GM23338 (cell line): ENCODE measurements around the gene ADAMTS7. TPM values are rescaled to one million over a fixed set of nuclear protein-coding genes. Genes with fewer than 3 reads are reported as not detected.
A peak's percentile ranks its signal among the peaks of the same experiment; 100 is the strongest.

Source experiments
- ATAC-seq: fragments of 200-7000 bp; cut with Tn5 transposase; 3 replicates; pipeline ENCODE4 v1.9.1; 2020
- DNase-seq: peaks from one replicate; pipeline ENCODE4 v3.0.0-alpha.2; 2015; ENCODE audit warnings: low spot score
- H2AFZ ChIP-seq: fragments of 200-600 bp; sonication (generic); 2 replicates; pipeline ENCODE4 v1.8.0; 2016; ENCODE audit warnings: antibody characterized with exemption, mild to moderate bottlenecking, moderate library complexity
- H3F3A ChIP-seq: fragments of 200-600 bp; sonication (generic); replicated peaks from 2 replicates; pipeline ENCODE4 v1.8.0; 2017; ENCODE audit warnings: antibody characterized with exemption, mixed run types, low read depth
- H3K27ac ChIP-seq: fragments of 200-600 bp; sonication (generic); 2 replicates; pipeline ENCODE4 v1.6.1; 2016; ENCODE audit warnings: low read depth
- H3K27me3 ChIP-seq: fragments of 200-600 bp; sonication (generic); 2 replicates; pipeline ENCODE4 v1.8.0; 2016; ENCODE audit warnings: mild to moderate bottlenecking, mixed run types, moderate library complexity; ENCODE audit not compliant: insufficient read depth
- H3K36me3 ChIP-seq: fragments of 200-600 bp; sonication (generic); 2 replicates; pipeline ENCODE4 v1.8.0; 2016; ENCODE audit warnings: mild to moderate bottlenecking; ENCODE audit not compliant: insufficient read depth
- H3K4me1 ChIP-seq: fragments of 200-600 bp; sonication (generic); 2 replicates; pipeline ENCODE4 v1.8.0; 2016; ENCODE audit warnings: mild to moderate bottlenecking, moderate library complexity; ENCODE audit not compliant: insufficient read depth
- H3K4me2 ChIP-seq: fragments of 200-600 bp; sonication (generic); 2 replicates; pipeline ENCODE4 v1.7.1; 2017; ENCODE audit warnings: mixed run types
- H3K4me3 ChIP-seq: fragments of 200-600 bp; sonication (generic); 2 replicates; pipeline ENCODE4 v1.6.1; 2016; ENCODE audit warnings: mixed run types
- H3K79me2 ChIP-seq: fragments of 200-600 bp; sonication (generic); replicated peaks from 2 replicates; pipeline ENCODE4 v1.8.0; 2017; ENCODE audit warnings: mild to moderate bottlenecking; ENCODE audit not compliant: insufficient read depth
- H3K9me2 ChIP-seq: fragments of 200-600 bp; sonication (generic); 2 replicates; pipeline ENCODE4 v1.8.0; 2017; ENCODE audit not compliant: insufficient read depth
- H4K20me1 ChIP-seq: fragments of 200-600 bp; sonication (generic); replicated peaks from 2 replicates; pipeline ENCODE4 v1.8.0; 2017; ENCODE audit warnings: mild to moderate bottlenecking; ENCODE audit not compliant: insufficient read depth
- H3K27ac Mint-ChIP-seq: 2 replicates; pipeline ENCODE4 v1.8.0; 2020; ENCODE audit warnings: inconsistent platforms, mild to moderate bottlenecking, moderate library complexity, mixed read lengths
- H3K27me3 Mint-ChIP-seq: 3 replicates; pipeline ENCODE4 v1.8.0; 2022; ENCODE audit warnings: low read depth, mild to moderate bottlenecking, moderate library complexity, mixed read lengths, inconsistent platforms; ENCODE audit not compliant: insufficient read depth, poor library complexity
- H3K36me3 Mint-ChIP-seq: 3 replicates; pipeline ENCODE4 v1.8.0; 2021; ENCODE audit warnings: low read depth, mild to moderate bottlenecking, inconsistent platforms, moderate library complexity, mixed read lengths
- H3K4me1 Mint-ChIP-seq: 3 replicates; pipeline ENCODE4 v1.8.0; 2020; ENCODE audit warnings: mild to moderate bottlenecking, inconsistent platforms, mixed read lengths
- H3K4me3 Mint-ChIP-seq: 3 replicates; pipeline ENCODE4 v1.8.0; 2021; ENCODE audit warnings: moderate library complexity, mild to moderate bottlenecking, inconsistent platforms, mixed read lengths
- H3K9me3 Mint-ChIP-seq: 3 replicates; pipeline ENCODE4 v1.8.0; 2020; ENCODE audit warnings: moderate library complexity, mild to moderate bottlenecking, inconsistent platforms, mixed read lengths
- CREB1 ChIP-seq: fragments of 250-450 bp; sonication (Bioruptor Pico); IDR thresholded peaks from 2 replicates; pipeline ENCODE4 v1.5.0; 2020; ENCODE audit warnings: low read depth, mild to moderate bottlenecking, moderate library complexity
- CTCF ChIP-seq, 2 experiments: fragments of 200-600 bp in 1 of 2; sonication (generic) in 1 of 2; conservative IDR thresholded peaks; 2 replicates each; pipeline versions ENCODE4 v1.5.1 to v1.6.1; 2016 to 2017; ENCODE audit warnings: antibody characterized with exemption in 2 of 2, low read depth in 2 of 2, mild to moderate bottlenecking in 2 of 2, moderate library complexity in 1 of 2
- polyA plus RNA-seq: library from polyadenylated mRNA; unstranded; fragments of >200 nt; fragmentation: Nextera tagmentation; extraction: Ambion mirVana; gene quantifications from 2 replicates; pipeline ENCODE4 v1.2.1, GENCODE V29; 2016
- small RNA-seq: library from RNA; depleted of rRNA; stranded (forward); fragments of <200 nt; gene quantifications from one replicate; pipeline ENCODE3, GENCODE V24; 2014; ENCODE audit warnings: low replicate concordance
- total RNA-seq: library from RNA; depleted of rRNA; stranded (reverse); fragments of >200 nt; shearing (Covaris generic); gene quantifications from 2 replicates; pipeline ENCODE4 v1.2.3, GENCODE V29; 2014; rRNA removed
- TF ChIP-seq, protein P1 (sequence below): IDR thresholded peaks from one replicate; pipeline ENCODE4 v1.6.1; 2018; ENCODE audit warnings: antibody characterized with exemption; ENCODE audit not compliant: unreplicated experiment

ADAMTS7 gene
- total and polyA plus RNA-seq, 2 experiments from 2014 or later, result 11.6 to 52.7 TPM

DNA sequence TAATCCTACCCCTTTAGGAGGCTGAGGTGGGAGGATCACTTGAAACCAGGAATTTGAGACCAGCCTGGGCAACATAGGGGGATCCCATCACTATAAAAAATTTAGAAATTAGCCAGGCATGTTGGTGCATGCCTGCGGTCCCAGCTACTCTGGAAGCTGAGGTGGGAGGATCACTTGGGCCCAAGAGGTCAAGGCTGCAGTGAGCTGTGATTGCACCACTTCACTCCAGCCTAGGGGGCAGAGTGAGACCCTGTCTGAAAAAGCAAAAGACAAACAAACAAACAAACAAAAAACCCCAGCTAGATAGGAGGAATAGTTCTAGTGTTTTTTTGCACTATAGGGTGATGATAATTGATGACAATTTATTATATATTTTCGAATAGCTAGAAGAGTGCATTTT, 99.6 kb downstream of the ADAMTS7 start:
- H3K4me3 Mint-ChIP-seq, result no peak overlapping the region
- Histone ChIP-seq H3K4me1 (no peaks in the 10 kb centered on the region), H3K27ac (no peak overlapping the region), H3K79me2 (no peaks in the 10 kb centered on the region), H3K9me2 (no peaks in the 10 kb centered on the region), H3F3A (no peaks in the 10 kb centered on the region), H2AFZ (no peak overlapping the region), H4K20me1 (no peaks in the 10 kb centered on the region), H3K36me3 (no peaks in the 10 kb centered on the region), H3K4me2 (no peak overlapping the region), H3K27me3 (no peaks in the 10 kb centered on the region), H3K4me3 (no peak overlapping the region)
- H3K27ac Mint-ChIP-seq, result no peak overlapping the region
- TF ChIP-seq CTCF (conservative IDR thresholded peaks at IDR 0.05; ENCODE audit: low read depth in 2 of 2) (peak; percentile 36 to 45), CREB1 (CRISPR knock-in tag) (no peak)
- no peak for ATAC-seq
- H3K9me3 Mint-ChIP-seq, result peaks cover 27% of the 10 kb centered on the region
- peaks cover 8% of the 10 kb centered on the region; the same call in 2 of the 3 replicates for H3K4me1 Mint-ChIP-seq
- H3K36me3 Mint-ChIP-seq, result peaks cover 6% of the 10 kb centered on the region; the same call in 2 of the 3 replicates
- no peak for DNase-seq
- H3K27me3 Mint-ChIP-seq, result peaks cover 10% of the 10 kb centered on the region

- H3K4me3 Mint-ChIP-seq, result no peak overlapping the region
- peaks cover 11% of the 10 kb centered on the region; the same call in 2 of the 3 replicates for H3K36me3 Mint-ChIP-seq
- H3K4me1 ChIP-seq, result no peaks in the 10 kb centered on the region
- H2AFZ ChIP-seq, result peak overlapping the region; percentile 61; the same call in 1 of the 2 replicates
- H3K27me3 ChIP-seq, result no peaks in the 10 kb centered on the region
- H3K9me2 ChIP-seq, result no peaks in the 10 kb centered on the region
- no peaks in the 10 kb centered on the region for H3K79me2 ChIP-seq
- no peak overlapping the region for H3K4me3 ChIP-seq
- no peak overlapping the region for H3K27ac ChIP-seq
- H3K9me3 Mint-ChIP-seq, result peaks cover 25% of the 10 kb centered on the region
- peaks cover 11% of the 10 kb centered on the region for H3K27me3 Mint-ChIP-seq
- H3K4me2 ChIP-seq, result peak overlapping the region; percentile 41
- H3K27ac Mint-ChIP-seq, result no peak overlapping the region
- no peaks in the 10 kb centered on the region for H4K20me1 ChIP-seq
- H3F3A ChIP-seq, result no peaks in the 10 kb centered on the region
- H3K36me3 ChIP-seq, result no peaks in the 10 kb centered on the region
- peak; percentile 99 for ATAC-seq
- peaks cover 8% of the 10 kb centered on the region; the same call in 2 of the 3 replicates for H3K4me1 Mint-ChIP-seq
- DNase-seq, result peak; percentile 87
- peak; percentile 76 to 94 for TF ChIP-seq CTCF (conservative IDR thresholded peaks at IDR 0.05; ENCODE audit: low read depth in 2 of 2)
- TF ChIP-seq, protein P1, sequence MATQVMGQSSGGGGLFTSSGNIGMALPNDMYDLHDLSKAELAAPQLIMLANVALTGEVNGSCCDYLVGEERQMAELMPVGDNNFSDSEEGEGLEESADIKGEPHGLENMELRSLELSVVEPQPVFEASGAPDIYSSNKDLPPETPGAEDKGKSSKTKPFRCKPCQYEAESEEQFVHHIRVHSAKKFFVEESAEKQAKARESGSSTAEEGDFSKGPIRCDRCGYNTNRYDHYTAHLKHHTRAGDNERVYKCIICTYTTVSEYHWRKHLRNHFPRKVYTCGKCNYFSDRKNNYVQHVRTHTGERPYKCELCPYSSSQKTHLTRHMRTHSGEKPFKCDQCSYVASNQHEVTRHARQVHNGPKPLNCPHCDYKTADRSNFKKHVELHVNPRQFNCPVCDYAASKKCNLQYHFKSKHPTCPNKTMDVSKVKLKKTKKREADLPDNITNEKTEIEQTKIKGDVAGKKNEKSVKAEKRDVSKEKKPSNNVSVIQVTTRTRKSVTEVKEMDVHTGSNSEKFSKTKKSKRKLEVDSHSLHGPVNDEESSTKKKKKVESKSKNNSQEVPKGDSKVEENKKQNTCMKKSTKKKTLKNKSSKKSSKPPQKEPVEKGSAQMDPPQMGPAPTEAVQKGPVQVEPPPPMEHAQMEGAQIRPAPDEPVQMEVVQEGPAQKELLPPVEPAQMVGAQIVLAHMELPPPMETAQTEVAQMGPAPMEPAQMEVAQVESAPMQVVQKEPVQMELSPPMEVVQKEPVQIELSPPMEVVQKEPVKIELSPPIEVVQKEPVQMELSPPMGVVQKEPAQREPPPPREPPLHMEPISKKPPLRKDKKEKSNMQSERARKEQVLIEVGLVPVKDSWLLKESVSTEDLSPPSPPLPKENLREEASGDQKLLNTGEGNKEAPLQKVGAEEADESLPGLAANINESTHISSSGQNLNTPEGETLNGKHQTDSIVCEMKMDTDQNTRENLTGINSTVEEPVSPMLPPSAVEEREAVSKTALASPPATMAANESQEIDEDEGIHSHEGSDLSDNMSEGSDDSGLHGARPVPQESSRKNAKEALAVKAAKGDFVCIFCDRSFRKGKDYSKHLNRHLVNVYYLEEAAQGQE, result no peak
- no peak for TF ChIP-seq CREB1 (CRISPR knock-in tag)
Observed at GRCh38 chr15:78709263-78709882, 101.9 kb downstream of the ADAMTS7 start.

Small RNA genes within 50 kb of the gene (small RNA-seq; reads per million reads assigned to genes)
- gene AC022748.3, result not detected

Other genes starting within 250 kb of the ADAMTS7 start
- 19.6 and 26.2 TPM in 2 replicates for gene CHRNA5, start 245.9 kb downstream of the ADAMTS7 start, total RNA-seq
- gene CHRNA5, start 245.9 kb downstream of the ADAMTS7 start, polyA plus RNA-seq, result 23.3 and 29.3 TPM in 2 replicates
- gene CHRNA3, start 190.5 kb downstream of the ADAMTS7 start, total RNA-seq, result 1.3 and 2.9 TPM in 2 replicates
- 2.3 and 3.5 TPM in 2 replicates for gene CHRNA3, start 190.5 kb downstream of the ADAMTS7 start, polyA plus RNA-seq
- gene CHRNB4, start 170.3 kb downstream of the ADAMTS7 start, total RNA-seq, result 1.0 and 1.6 TPM in 2 replicates
- gene CHRNB4, start 170.3 kb downstream of the ADAMTS7 start, polyA plus RNA-seq, result 0.71 and 1.4 TPM in 2 replicates
- gene MORF4L1, start 61.4 kb upstream of the ADAMTS7 start, total RNA-seq, result 491 and 520 TPM in 2 replicates
- gene MORF4L1, start 61.4 kb upstream of the ADAMTS7 start, polyA plus RNA-seq, result 571 and 611 TPM in 2 replicates
- gene CTSH, start 133.6 kb upstream of the ADAMTS7 start, total RNA-seq, result 19.7 and 41.2 TPM in 2 replicates
- gene CTSH, start 133.6 kb upstream of the ADAMTS7 start, polyA plus RNA-seq, result 18.2 and 19.9 TPM in 2 replicates